ENCODE data around the gene ATXN7L1.
"Not testable (repeated sequence)": the region's sequence is repeated elsewhere in the genome, so short reads cannot be mapped to it uniquely, and the experiment has no call there.

The ATXN7L1 gene

DNA sequence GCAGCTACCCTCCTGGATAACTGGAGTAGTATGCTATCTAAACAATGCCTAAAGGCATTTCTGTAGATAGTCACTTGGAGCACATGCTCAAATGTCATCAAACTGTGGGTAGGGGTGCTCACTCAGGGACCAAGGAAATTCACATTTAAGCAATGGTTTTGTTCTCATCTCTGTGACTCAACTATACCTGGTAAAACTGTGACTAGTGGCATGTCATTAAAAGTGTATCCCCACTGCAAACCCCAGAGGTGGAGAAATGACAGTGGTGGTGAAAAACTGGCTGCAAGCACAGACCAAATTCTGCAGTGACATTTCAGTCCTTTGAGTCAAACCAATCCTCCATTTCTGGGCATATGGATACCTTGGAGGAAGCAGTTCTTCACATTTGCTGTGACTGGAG, 160.9 kb downstream of the ATXN7L1 start:
- H3K4me3 ChIP-seq (ENCODE audit: low read depth, low read length), result no peak overlapping the region
- DNase-seq (ENCODE audit: low read depth, low spot score), result no peak
- TF ChIP-seq, protein P1, sequence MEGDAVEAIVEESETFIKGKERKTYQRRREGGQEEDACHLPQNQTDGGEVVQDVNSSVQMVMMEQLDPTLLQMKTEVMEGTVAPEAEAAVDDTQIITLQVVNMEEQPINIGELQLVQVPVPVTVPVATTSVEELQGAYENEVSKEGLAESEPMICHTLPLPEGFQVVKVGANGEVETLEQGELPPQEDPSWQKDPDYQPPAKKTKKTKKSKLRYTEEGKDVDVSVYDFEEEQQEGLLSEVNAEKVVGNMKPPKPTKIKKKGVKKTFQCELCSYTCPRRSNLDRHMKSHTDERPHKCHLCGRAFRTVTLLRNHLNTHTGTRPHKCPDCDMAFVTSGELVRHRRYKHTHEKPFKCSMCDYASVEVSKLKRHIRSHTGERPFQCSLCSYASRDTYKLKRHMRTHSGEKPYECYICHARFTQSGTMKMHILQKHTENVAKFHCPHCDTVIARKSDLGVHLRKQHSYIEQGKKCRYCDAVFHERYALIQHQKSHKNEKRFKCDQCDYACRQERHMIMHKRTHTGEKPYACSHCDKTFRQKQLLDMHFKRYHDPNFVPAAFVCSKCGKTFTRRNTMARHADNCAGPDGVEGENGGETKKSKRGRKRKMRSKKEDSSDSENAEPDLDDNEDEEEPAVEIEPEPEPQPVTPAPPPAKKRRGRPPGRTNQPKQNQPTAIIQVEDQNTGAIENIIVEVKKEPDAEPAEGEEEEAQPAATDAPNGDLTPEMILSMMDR (IDR thresholded peaks at IDR 0.05; ENCODE audit: low read depth, low read length), result no peak
- in situ Hi-C loops (cut with HindIII; ENCODE audit: low sequenced_read_pairs), result no loop called here

DNA sequence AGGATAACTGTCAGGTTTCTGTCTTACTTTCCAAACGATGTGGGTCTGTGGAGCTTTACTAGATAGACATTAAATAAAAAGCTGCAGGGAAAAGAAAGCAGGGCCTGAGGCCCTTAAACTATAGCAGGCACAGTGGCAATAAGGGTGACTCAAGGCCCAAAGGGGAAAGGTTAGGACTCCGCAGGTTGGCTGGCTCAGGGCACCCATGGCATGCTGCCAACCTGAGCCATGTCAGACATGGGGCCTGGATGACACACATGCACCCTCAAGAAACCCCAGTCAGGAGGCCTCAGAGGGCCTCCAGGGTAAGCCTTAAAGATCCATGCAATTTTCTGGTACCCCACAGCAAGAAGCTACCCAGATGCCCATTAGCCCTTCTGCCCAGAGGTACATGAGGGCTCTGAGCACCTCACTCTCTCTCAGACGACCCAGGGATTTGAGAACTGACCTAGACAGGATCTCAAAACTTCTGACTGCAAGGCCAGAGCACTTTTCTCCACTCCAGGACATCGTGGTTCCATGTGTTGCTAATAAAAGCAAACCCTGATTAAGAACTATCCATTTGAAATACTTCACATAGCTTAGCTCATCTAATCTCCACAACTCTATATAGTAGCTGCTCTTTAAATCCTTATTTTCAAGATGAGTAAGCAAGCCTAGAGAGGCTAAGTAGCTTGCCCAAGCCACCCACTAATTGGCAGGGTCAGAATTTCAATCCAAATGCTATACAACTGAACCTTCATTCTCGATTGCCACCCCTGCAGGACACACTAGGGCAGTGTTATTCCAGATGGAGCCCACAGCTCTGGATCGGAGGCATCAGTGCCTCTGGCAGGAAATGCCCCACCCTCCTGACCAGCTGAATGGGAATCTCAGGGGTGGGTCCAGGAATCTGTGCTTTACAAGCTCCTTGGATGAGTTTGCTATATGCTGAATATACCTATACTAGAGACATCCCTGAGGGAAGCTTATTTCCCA, 162.6 kb downstream of the ATXN7L1 start:
- no peak overlapping the region for H3K4me3 ChIP-seq (ENCODE audit: low read depth, low read length)
- no peak for DNase-seq (ENCODE audit: low read depth, low spot score)
- TF ChIP-seq, protein P1 (IDR thresholded peaks at IDR 0.05; ENCODE audit: low read depth, low read length), result no peak
- in situ Hi-C loops (cut with HindIII; ENCODE audit: low sequenced_read_pairs), result no loop called here

DNA sequence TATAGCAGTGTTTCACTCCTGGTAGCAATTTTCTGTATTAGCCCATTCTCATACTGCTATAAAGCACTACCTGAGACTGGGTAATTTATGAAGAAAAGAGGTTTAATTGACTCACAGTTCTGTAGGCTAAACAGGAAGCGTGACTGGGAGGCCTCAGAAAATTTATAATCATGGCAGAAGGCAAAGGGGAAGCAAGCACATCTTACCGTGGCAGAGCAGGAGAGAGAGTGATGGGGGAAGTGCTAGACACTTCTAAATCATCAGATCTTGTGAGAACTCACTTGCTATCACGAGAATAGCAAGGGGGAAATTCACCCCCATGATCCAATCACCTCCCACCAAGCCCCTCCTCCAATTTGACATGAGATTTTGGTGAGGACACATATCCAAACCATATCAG, 163.5 kb downstream of the ATXN7L1 start:
- in situ Hi-C loops (cut with HindIII; ENCODE audit: low sequenced_read_pairs), result no loop called here
- TF ChIP-seq, protein P1 (IDR thresholded peaks at IDR 0.05; ENCODE audit: low read depth, low read length), result no peak
- no peak for DNase-seq (ENCODE audit: low read depth, low spot score)
- no peak overlapping the region for H3K4me3 ChIP-seq (ENCODE audit: low read depth, low read length)

DNA sequence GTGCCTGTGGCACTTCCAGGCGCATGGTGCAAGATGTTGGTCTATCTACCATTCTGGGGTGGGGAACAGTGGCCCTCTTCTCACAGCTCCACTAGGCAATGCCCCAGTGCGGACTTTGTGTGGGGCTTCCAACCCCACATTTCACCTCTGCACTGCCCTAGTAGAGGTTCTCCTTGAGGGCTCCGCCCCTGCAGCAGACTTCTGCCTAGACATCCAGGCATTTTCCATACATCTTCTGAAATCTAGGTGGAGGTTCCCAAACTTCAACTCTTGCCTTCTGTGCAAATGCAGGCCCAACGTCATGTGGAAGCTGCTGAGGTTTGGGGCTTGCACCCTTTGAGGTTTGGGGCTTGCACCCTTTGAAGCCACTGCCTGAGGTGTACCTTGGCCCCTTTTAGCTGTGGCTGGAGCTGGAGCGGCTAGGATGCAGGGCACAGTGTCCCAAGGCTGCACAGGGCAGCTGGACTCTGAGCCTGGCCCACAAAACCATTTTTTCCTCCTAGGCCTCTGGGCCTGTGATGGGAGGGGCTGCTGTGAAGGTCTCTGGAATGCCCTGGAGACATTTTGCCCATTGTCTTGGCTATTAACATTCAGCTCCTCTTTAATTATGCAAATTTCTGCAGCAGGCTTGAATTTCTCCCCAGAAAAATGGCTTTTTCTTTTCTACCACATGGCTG, 164.5 kb downstream of the ATXN7L1 start:
- TF ChIP-seq, protein P1 (IDR thresholded peaks at IDR 0.05; ENCODE audit: low read depth, low read length), result no peak
- DNase-seq (ENCODE audit: low read depth, low spot score), result no peak
- H3K4me3 ChIP-seq (ENCODE audit: low read depth, low read length), result no peak overlapping the region
- in situ Hi-C loops (cut with HindIII; ENCODE audit: low sequenced_read_pairs), result no loop called here

DNA sequence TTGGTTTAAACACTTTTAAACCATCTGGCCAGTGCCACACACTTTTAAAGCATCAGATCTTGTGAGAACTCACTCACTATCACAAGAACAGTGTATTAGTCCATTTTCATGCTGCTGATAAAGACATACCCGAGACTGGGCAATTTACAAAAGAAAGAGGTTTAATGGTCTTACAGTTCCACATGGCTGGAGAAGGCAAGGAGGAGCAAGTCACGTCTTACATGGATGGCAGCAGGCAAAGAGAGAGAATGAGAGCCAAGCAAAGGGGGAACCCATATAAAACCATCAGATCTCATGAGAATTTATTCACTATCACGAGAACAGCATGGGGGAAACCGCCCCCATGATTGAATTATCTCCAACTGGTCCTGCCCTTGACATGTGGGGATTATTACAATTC, 165.7 kb downstream of the ATXN7L1 start:
- in situ Hi-C loops (cut with HindIII; ENCODE audit: low sequenced_read_pairs); H3K4me3 ChIP-seq (ENCODE audit: low read depth, low read length); DNase-seq (ENCODE audit: low read depth, low spot score): not testable (repeated sequence)

DNA sequence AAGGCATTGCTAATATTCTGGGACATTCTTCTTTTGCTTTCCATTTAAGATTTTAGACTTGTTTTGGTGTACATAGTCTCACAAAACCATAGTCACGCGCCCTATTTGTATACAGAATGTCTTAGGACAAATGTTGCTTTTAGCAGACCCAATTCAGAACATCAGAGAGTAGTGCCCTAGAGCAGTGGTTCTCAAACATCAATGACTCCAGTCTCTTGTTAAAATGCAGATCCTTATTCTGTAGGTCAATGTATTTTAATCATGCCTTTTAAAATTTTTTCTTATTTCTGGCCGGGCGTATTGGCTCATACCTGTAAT, 167.7 kb downstream of the ATXN7L1 start:
- in situ Hi-C loops (cut with HindIII; ENCODE audit: low sequenced_read_pairs), result no loop called here
- H3K4me3 ChIP-seq (ENCODE audit: low read depth, low read length), result no peak overlapping the region
- TF ChIP-seq, protein P1 (IDR thresholded peaks at IDR 0.05; ENCODE audit: low read depth, low read length), result no peak
- no peak for DNase-seq (ENCODE audit: low read depth, low spot score)

All from astrocyte of the spinal cord (primary cell).